Brain microvascular endothelial cell (primary cell): Measurements from ENCODE around the gene ERICH3.

ENCODE experiments used
- DNase-seq: peaks from one replicate; pipeline ENCODE4 v3.0.0-alpha.2; 2020
- H3K27ac ChIP-seq: fragments of 250-450 bp; sonication (Bioruptor Pico); 2 replicates; pipeline ENCODE4 v1.5.1; 2020; ENCODE audit warnings: mild to moderate bottlenecking, moderate library complexity
- H3K27me3 ChIP-seq: fragments of 250-450 bp; sonication (Bioruptor Pico); replicated peaks from 2 replicates; pipeline ENCODE4 v1.5.1; 2020; ENCODE audit warnings: mild to moderate bottlenecking
- H3K36me3 ChIP-seq: fragments of 250-450 bp; sonication (Bioruptor Pico); replicated peaks from 2 replicates; pipeline ENCODE4 v1.5.1; 2020; ENCODE audit warnings: mild to moderate bottlenecking
- H3K4me3 ChIP-seq: 2 replicates; pipeline ENCODE4 v1.5.1; 2011; ENCODE audit warnings: low read depth, mild to moderate bottlenecking, control low read depth, low read length, moderate library complexity
- CTCF ChIP-seq: IDR thresholded peaks from 2 replicates; pipeline ENCODE4 v1.5.1; 2011; ENCODE audit warnings: low read depth, mild to moderate bottlenecking, moderate library complexity, low read length, control low read depth, inconsistent platforms; ENCODE audit errors: missing control alignments
- in situ Hi-C: cut with HindIII; loops from 2 replicates; pipeline ENCODE4 v1.10.0; 2017; ENCODE audit warnings: low sequenced_read_pairs, low pct_ligation_motif_present

The ERICH3 gene

GRCh38 chr1:74578101-74578500 lies 95.5 kb downstream of the ERICH3 start:
- Histone ChIP-seq H3K4me3 (no peak overlapping the region), H3K27me3 (no peaks in the 10 kb centered on the region), H3K27ac (no peak overlapping the region), H3K36me3 (no peaks in the 10 kb centered on the region)
- no peak for DNase-seq
- no peak for TF ChIP-seq CTCF
- in situ Hi-C loops: no loop called here

- H3K36me3 ChIP-seq: no peaks in the 10 kb centered on the region
- no peak overlapping the region for H3K27ac ChIP-seq
- in situ Hi-C loops: no loop called here
- no peaks in the 10 kb centered on the region for H3K27me3 ChIP-seq
- TF ChIP-seq CTCF: no peak
- DNase-seq: no peak
- H3K4me3 ChIP-seq: no peak overlapping the region
Measured at GRCh38 chr1:74571891-74572290, 101.7 kb downstream of the ERICH3 start.

GRCh38 chr1:74571493-74571800 lies 102.1 kb downstream of the ERICH3 start:
- Histone ChIP-seq H3K36me3 (no peaks in the 10 kb centered on the region), H3K27me3 (no peaks in the 10 kb centered on the region), H3K27ac (no peak overlapping the region), H3K4me3 (no peak overlapping the region)
- DNase-seq: no peak
- TF ChIP-seq CTCF: no peak
- in situ Hi-C loops: no loop called here

GRCh38 chr1:74570797-74571492 lies 102.6 kb downstream of the ERICH3 start:
- Histone ChIP-seq H3K27me3 (no peaks in the 10 kb centered on the region), H3K27ac (no peak overlapping the region), H3K36me3 (no peaks in the 10 kb centered on the region), H3K4me3 (no peak overlapping the region)
- DNase-seq: no peak
- TF ChIP-seq CTCF: no peak
- in situ Hi-C loops: no loop called here

GRCh38 chr1:74549932-74550331 lies 123.7 kb downstream of the ERICH3 start:
- in situ Hi-C loops: no loop called here
- H3K27ac ChIP-seq: no peak overlapping the region
- no peak for TF ChIP-seq CTCF

More at GRCh38 chr1:74549932-74550331, 123.7 kb downstream of the ERICH3 start:
- H3K4me3 ChIP-seq: no peak overlapping the region
- DNase-seq: no peak
- no peaks in the 10 kb centered on the region for H3K36me3 ChIP-seq
- no peaks in the 10 kb centered on the region for H3K27me3 ChIP-seq
